K562 (cell line): ENCODE measurements around the gene ATP5MG. TPM values are rescaled to one million over a fixed set of nuclear protein-coding genes. Genes with fewer than 3 reads are reported as not detected.

Experiments used
- ATF7 ChIP-seq: fragments of 450-650 bp; IDR thresholded peaks from 2 replicates; pipeline ENCODE4 v1.7.1; 2014; ENCODE audit warnings: mild to moderate bottlenecking, moderate library complexity
- CHAMP1 ChIP-seq: fragments of 450-650 bp; IDR thresholded peaks from 2 replicates; pipeline ENCODE4 v1.6.1; 2016; ENCODE audit warnings: mild to moderate bottlenecking
- DMBX1 ChIP-seq: fragments of 250-450 bp; sonication (Bioruptor Pico); IDR thresholded peaks from 2 replicates; pipeline ENCODE4 v1.8.0; 2022; ENCODE audit warnings: inconsistent platforms, mild to moderate bottlenecking, moderate library complexity, borderline replicate concordance
- ELF2 ChIP-seq: fragments of 250-450 bp; sonication (Bioruptor Pico); IDR thresholded peaks from 2 replicates; pipeline ENCODE4 v1.5.0; 2021; ENCODE audit warnings: mild to moderate bottlenecking
- GTF2B ChIP-seq: IDR thresholded peaks from 2 replicates; pipeline ENCODE4 v1.6.1; 2011; ENCODE audit not compliant: insufficient read length; ENCODE audit errors: extremely low read depth
- KDM5B ChIP-seq: fragments of 200-600 bp; sonication (generic); IDR thresholded peaks from 2 replicates; pipeline ENCODE4 v1.6.1; 2012; ENCODE audit warnings: low read depth, mild to moderate bottlenecking, moderate library complexity, low read length, control low read depth, inconsistent platforms; ENCODE audit not compliant: insufficient replicate concordance
- MAFG ChIP-seq: fragments of 450-650 bp; conservative IDR thresholded peaks from 2 replicates; pipeline ENCODE4 v1.6.1; 2016; ENCODE audit warnings: missing genetic modification characterization, missing compliant biosample characterization
- MLX ChIP-seq, 2 experiments: fragments of 450-650 bp in 1 of 2; sonication (generic) in 1 of 2; formaldehyde crosslinking; conservative IDR thresholded peaks; 2 replicates each; pipeline versions ENCODE4 v1.4.0 to v1.8.1; 2020 to 2022; ENCODE audit warnings: mild to moderate bottlenecking in 1 of 2, missing genetic modification reagents in 1 of 2
- PHTF2 ChIP-seq: fragments of 250-450 bp; sonication (Bioruptor Pico); IDR thresholded peaks from 2 replicates; pipeline ENCODE4 v1.5.0; 2021; ENCODE audit warnings: mild to moderate bottlenecking
- POU5F1 ChIP-seq: fragments of 150-350 bp; IDR thresholded peaks from 2 replicates; pipeline ENCODE4 v1.6.1; 2014; ENCODE audit warnings: borderline replicate concordance, low read length, low read depth, mild to moderate bottlenecking; ENCODE audit not compliant: partially characterized antibody
- SRSF1 ChIP-seq: fragments of 200-400 bp; formaldehyde crosslinking; IDR thresholded peaks from 2 replicates; pipeline ENCODE4 v1.6.1; 2017; ENCODE audit warnings: mild to moderate bottlenecking, low read depth, low read length, moderate library complexity
- STAT5A ChIP-seq: IDR thresholded peaks from 2 replicates; pipeline ENCODE4 v1.6.1; 2012; ENCODE audit warnings: low read length, inconsistent platforms, borderline replicate concordance
- TCF15 ChIP-seq: fragments of 250-450 bp; sonication (Bioruptor Pico); IDR thresholded peaks from 2 replicates; pipeline ENCODE4 v1.8.0; 2022; ENCODE audit warnings: moderate library complexity, mild to moderate bottlenecking, inconsistent platforms
- ZMIZ1 ChIP-seq, 2 experiments: fragments of 150-350 bp in 1 of 2; IDR thresholded peaks; 2 replicates each; pipeline ENCODE4 v1.6.1; 2012 to 2016; ENCODE audit warnings: low read depth in 2 of 2, low read length in 2 of 2, mild to moderate bottlenecking in 1 of 2, moderate library complexity in 1 of 2
- ZNF398 ChIP-seq: fragments of 250-450 bp; sonication (Bioruptor Pico); IDR thresholded peaks from 2 replicates; pipeline ENCODE4 v1.8.0; 2021; ENCODE audit warnings: moderate library complexity, mild to moderate bottlenecking, inconsistent platforms
- ZNF778 ChIP-seq: fragments of 450-650 bp; formaldehyde crosslinking; IDR thresholded peaks from 2 replicates; pipeline ENCODE4 v1.4.0; 2020; ENCODE audit warnings: mild to moderate bottlenecking, moderate library complexity
- polyA plus RNA-seq, 8 experiments: library from polyadenylated mRNA; depleted of rRNA in 4 of 8; stranded (reverse) in 5 of 8; unstranded in 3 of 8; fragments of >200 nt; fragmentation: Nextera tagmentation in 2 of 8; fragmentation: Illumina TruSeq in 1 of 8; extraction: Ambion mirVana in 2 of 8; extraction: Trizol in 1 of 8; gene quantifications; 2 replicates each; pipeline versions ENCODE4 v1.2.1 to v1.2.3, GENCODE V29; 2011 to 2014; ENCODE audit warnings: inconsistent platforms in 1 of 8, missing spikeins in 1 of 8
- total RNA-seq, 7 experiments: library from RNA; depleted of rRNA in 6 of 7; stranded (reverse); fragments of >200 nt in 6 of 7; fragmentation: Illumina TruSeq in 2 of 7; extraction: Trizol in 2 of 7; gene quantifications; 2 replicates each; pipeline versions ENCODE4 v1.2.1 to v1.2.3, GENCODE V29; 2011 to 2021; ENCODE audit warnings: low replicate concordance in 1 of 7

The ATP5MG gene
- total and polyA plus RNA-seq, 9 of the 15 experiments (the other 6 are each of a cell fraction or from before 2014, with no cell fraction given) = 301 to 2,138 (median 434) TPM

GRCh38 chr11:118435893-118436624, 34.7 kb downstream of the ATP5MG start, which contains the start of gene KMT2A (continued):
- TF ChIP-seq TCF15 (CRISPR knock-in tag) (0 out of 2 replicates have a peak, but pooled peaks have one; percentile 41), ELF2 (CRISPR knock-in tag) (no peak), SRSF1 (no peak), ZNF398 (CRISPR knock-in tag) (no peak), KDM5B (peak; percentile 70), POU5F1 (no peak), GTF2B (no peak), CHAMP1 (no peak), ZMIZ1 (IDR thresholded peaks at IDR 0.05; ENCODE audit: low read depth in 2 of 2, low read length in 2 of 2) (0 out of 4 replicates have a peak, but pooled peaks of 1 of the 2 experiments have one; percentile 31), ATF7 (peak; percentile 73), MLX (CRISPR knock-in tag; conservative IDR thresholded peaks at IDR 0.05) (no peak), DMBX1 (CRISPR knock-in tag) (peak; percentile 72), PHTF2 (CRISPR knock-in tag) (no peak), STAT5A (peak; percentile 33; the same call in 1 of the 2 replicates), MAFG (tag) (no peak), ZNF778 (no peak)
